NCI-H345 treated with DMSO at 0.1 percent for 48 hours (cell line): ENCODE measurements around the gene PCDHA12.
"Not testable (repeated sequence)": the region's sequence is repeated elsewhere in the genome, so short reads cannot be mapped to it uniquely, and the experiment has no call there.

Experiments
- DNase-seq: peaks from one replicate; lab custom pipeline; 2025; ENCODE audit not compliant: unreplicated experiment; lab: John Stamatoyannopoulos, UW

The PCDHA12 gene

GRCh38 chr5:140875085-140876065, at the start of gene PCDHA12:
Gene PCDHA12 (plus strand): TSS chr5:140875308. CDS start chr5:140875473, 165 bp downstream.
- DNase-seq = no peak

GRCh38 chr5:140827704-140828361, 47.3 kb upstream of the PCDHA12 start, which contains the start of gene PCDHA6:
Gene PCDHA6 (plus strand): TSS chr5:140827960. CDS start chr5:140828092, 132 bp downstream.
- DNase-seq = no peak

GRCh38 chr5:140828362-140828737, 46.8 kb upstream of the PCDHA12 start:
- DNase-seq = no peak

- not testable (repeated sequence) for DNase-seq
Observed at GRCh38 chr5:140829511-140830501, 45.3 kb upstream of the PCDHA12 start.

- peak; percentile 16 for DNase-seq
Observed at GRCh38 chr5:140833993-140834392, 41.1 kb upstream of the PCDHA12 start, which contains the start of gene PCDHA7. Gene PCDHA7 (plus strand): TSS chr5:140834269. CDS start chr5:140834384, 115 bp downstream.

GRCh38 chr5:140834439-140835008, 40.6 kb upstream of the PCDHA12 start:
- not testable (repeated sequence) for DNase-seq

GRCh38 chr5:140835622-140836510, 39.2 kb upstream of the PCDHA12 start:
- no peak for DNase-seq

GRCh38 chr5:140840978-140841962, 33.8 kb upstream of the PCDHA12 start, which contains the start of gene PCDHA8:
Gene PCDHA8 (plus strand): TSS chr5:140841187. CDS start chr5:140841322, 135 bp downstream.
- DNase-seq = no peak

- DNase-seq = no peak
Observed at GRCh38 chr5:140842798-140843733, 32.0 kb upstream of the PCDHA12 start.

- not testable (repeated sequence) for DNase-seq
Observed at GRCh38 chr5:140848139-140849102, 26.7 kb upstream of the PCDHA12 start, which contains the start of gene PCDHA9. Gene PCDHA9 (plus strand): TSS chr5:140848382. CDS start chr5:140848496, 114 bp downstream.

GRCh38 chr5:140849831-140850634, 25.1 kb upstream of the PCDHA12 start:
- not testable (repeated sequence) for DNase-seq

- no peak for DNase-seq
Observed at GRCh38 chr5:140855772-140856674, 19.1 kb upstream of the PCDHA12 start, which contains the start of gene PCDHA10. Gene PCDHA10 (plus strand): TSS chr5:140855897. CDS start chr5:140856049, 152 bp downstream.

- no peak for DNase-seq
Observed at GRCh38 chr5:140857177-140857986, 17.7 kb upstream of the PCDHA12 start.
